ENCODE data around the gene PRKD1. TPM values are rescaled to one million over a fixed set of nuclear protein-coding genes. Genes with fewer than 3 reads are reported as not detected.

The PRKD1 gene
- polyA plus RNA-seq, 1 of the 3 experiments (the other 2 are of a cell fraction): 0.07 TPM

GRCh38 chr14:29558516-29558915 is 369.1 kb downstream of the PRKD1 start:
- H3F3A ChIP-seq (replicated peaks; ENCODE audit: insufficient read depth): no peaks in the 10 kb centered on the region
- H3K4me1 ChIP-seq (ENCODE audit: control insufficient read depth in 1 of 2, insufficient read depth in 2 of 2, low read depth in 1 of 2, low read length in 1 of 2): no peaks in the 10 kb centered on the region
- no peaks in the 10 kb centered on the region for H3K79me2 ChIP-seq (ENCODE audit: insufficient read depth)
- H3K9me2 ChIP-seq: no peaks in the 10 kb centered on the region
- no peak for DNase-seq
- no peak overlapping the region for H3K9ac ChIP-seq
- H3K27me3 ChIP-seq (ENCODE audit: insufficient read depth): peaks cover 12% of the 10 kb centered on the region; the same call in 1 of the 2 replicates
- TF ChIP-seq CTCF (IDR thresholded peaks at IDR 0.05) (no peak), NFIC (IDR thresholded peaks at IDR 0.05; ENCODE audit: borderline replicate concordance) (no peak), EZH2phosphoT487 (IDR thresholded peaks at IDR 0.05; ENCODE audit: borderline replicate concordance, low read depth) (no peak), SIN3A (IDR thresholded peaks at IDR 0.05; ENCODE audit: borderline replicate concordance, low read depth, low read length) (no peak), EP300 (IDR thresholded peaks at IDR 0.05; ENCODE audit: borderline replicate concordance in 1 of 2, low read depth in 1 of 2, low read length in 1 of 2) (no peak), GABPA (IDR thresholded peaks at IDR 0.05; ENCODE audit: low read depth) (no peak), FOXJ3 (CRISPR knock-in tag; IDR thresholded peaks at IDR 0.05) (no peak), ELF1 (IDR thresholded peaks at IDR 0.05) (no peak), RAD21 (IDR thresholded peaks at IDR 0.05; ENCODE audit: low read length) (no peak), MAX (IDR thresholded peaks at IDR 0.05; ENCODE audit: low read depth) (no peak), PBX3 (IDR thresholded peaks at IDR 0.05) (no peak), TAF1 (IDR thresholded peaks at IDR 0.05; ENCODE audit: borderline replicate concordance, low read depth, low read length) (no peak), JUND (IDR thresholded peaks at IDR 0.05) (no peak)
- H2AFZ ChIP-seq (ENCODE audit: low read depth): no peak overlapping the region
- H3K36me3 ChIP-seq (replicated peaks in 1 of 2; ENCODE audit: control insufficient read depth in 1 of 2, insufficient read depth in 2 of 2, low read length in 1 of 2): no peaks in the 10 kb centered on the region
- no peaks in the 10 kb centered on the region for H4K20me1 ChIP-seq (ENCODE audit: insufficient read depth)
- 0 out of 2 replicates have a peak, but pooled peaks cover 4% of the 10 kb centered on the region for H3K9me3 ChIP-seq
- H3K4me2 ChIP-seq: no peak overlapping the region
- no peak overlapping the region for H3K27ac ChIP-seq (ENCODE audit: low read depth in 2 of 2, low read length in 1 of 2)
- 3% methylated on average over 4 of the region's 4 CpGs for whole genome bisulfite sequencing (ENCODE audit: low lambda C conversion rate)
- POLR2A ChIA-PET: no interaction called here
- CTCF ChIA-PET: interaction anchor here (1.5 to 1.9 kb wide), 2 partner anchors 9 to 656 kb away, joined by 4 read pairs; no protein-coding TSS in a partner anchor
- H3K4me3 ChIP-seq (ENCODE audit: low read depth in 2 of 2, low read length in 1 of 2): no peak overlapping the region

GRCh38 chr14:29554335-29554734 is 373.3 kb downstream of the PRKD1 start:
- Histone ChIP-seq H3K4me3 (ENCODE audit: low read depth in 2 of 2, low read length in 1 of 2) (no peak overlapping the region), H2AFZ (ENCODE audit: low read depth) (no peak overlapping the region)

More at GRCh38 chr14:29554335-29554734, 373.3 kb downstream of the PRKD1 start:
- H3K27me3 ChIP-seq (ENCODE audit: insufficient read depth): peaks cover 22% of the 10 kb centered on the region; the same call in 1 of the 2 replicates
- H4K20me1 ChIP-seq (ENCODE audit: insufficient read depth): no peaks in the 10 kb centered on the region
- 12% methylated on average over 3 of the region's 3 CpGs for WGBS (ENCODE audit: low lambda C conversion rate)
- no peaks in the 10 kb centered on the region for H3F3A ChIP-seq (replicated peaks; ENCODE audit: insufficient read depth)
- ChIA-PET CTCF (no interaction called here), POLR2A (no interaction called here)
- H3K9ac ChIP-seq: no peak overlapping the region
- H3K36me3 ChIP-seq (replicated peaks in 1 of 2; ENCODE audit: control insufficient read depth in 1 of 2, insufficient read depth in 2 of 2, low read length in 1 of 2): no peaks in the 10 kb centered on the region
- no peak overlapping the region for H3K4me2 ChIP-seq
- H3K27ac ChIP-seq (ENCODE audit: low read depth in 2 of 2, low read length in 1 of 2): no peak overlapping the region
- no peak for TF ChIP-seq GABPA (IDR thresholded peaks at IDR 0.05; ENCODE audit: low read depth)
- no peak for TF ChIP-seq SMC3 (IDR thresholded peaks at IDR 0.05; ENCODE audit: low read depth, low read length)
- no peak for TF ChIP-seq MEF2A (IDR thresholded peaks at IDR 0.05; ENCODE audit: borderline replicate concordance, low read depth)
- no peak for TF ChIP-seq CHD2 (IDR thresholded peaks at IDR 0.05; ENCODE audit: low read length, partially characterized antibody)
- no peak for TF ChIP-seq EZH2phosphoT487 (IDR thresholded peaks at IDR 0.05; ENCODE audit: borderline replicate concordance, low read depth)
- no peaks in the 10 kb centered on the region for H3K79me2 ChIP-seq (ENCODE audit: insufficient read depth)
- H3K9me3 ChIP-seq: no peaks in the 10 kb centered on the region
- H3K4me1 ChIP-seq (ENCODE audit: control insufficient read depth in 1 of 2, insufficient read depth in 2 of 2, low read depth in 1 of 2, low read length in 1 of 2): no peaks in the 10 kb centered on the region
- DNase-seq: no peak
- no peaks in the 10 kb centered on the region for H3K9me2 ChIP-seq

All from SK-N-SH (cell line).